Activated CD8-positive, alpha-beta T cell treated with anti-CD3 and anti-CD28 coated beads for 36 hours (primary cell): Measurements from ENCODE around the gene MACROD2. TPM values are rescaled to one million over a fixed set of nuclear protein-coding genes. Genes with fewer than 3 reads are reported as not detected.

Source experiments
- ATAC-seq: fragments of 200-7000 bp; cut with Tn5 transposase; one replicate; pipeline ENCODE4 v1.10.0; 2021; ENCODE audit warnings: mild to moderate bottlenecking, moderate library complexity
- CTCF ChIA-PET: fragments of 350-600 bp; sonication (Branson Sonifier 250); formaldehyde crosslinking; loops from one replicate; lab custom pipeline; 2021; ENCODE audit warnings: antibody characterized with exemption; lab: Charles Lee
- POLR2A ChIA-PET: fragments of 350-600 bp; sonication (Branson Sonifier 250); formaldehyde crosslinking; loops from one replicate; lab custom pipeline; 2021; ENCODE audit warnings: antibody characterized with exemption; lab: Charles Lee
- DNase-seq: peaks from one replicate; pipeline ENCODE4 v3.0.0-alpha.2; 2020
- H3K27ac Mint-ChIP-seq: one replicate; pipeline ENCODE4 v1.8.0; 2021; ENCODE audit warnings: mild to moderate bottlenecking, mixed read lengths
- H3K27me3 Mint-ChIP-seq: one replicate; pipeline ENCODE4 v1.8.0; 2021; ENCODE audit warnings: mixed read lengths
- H3K36me3 Mint-ChIP-seq: one replicate; pipeline ENCODE4 v1.8.0; 2021; ENCODE audit warnings: low read depth, mixed read lengths
- H3K4me1 Mint-ChIP-seq: one replicate; pipeline ENCODE4 v1.8.0; 2021; ENCODE audit warnings: low read depth, mixed read lengths
- H3K4me3 Mint-ChIP-seq: one replicate; pipeline ENCODE4 v1.8.0; 2021; ENCODE audit warnings: mild to moderate bottlenecking, moderate library complexity, mixed read lengths
- H3K9me3 Mint-ChIP-seq: one replicate; pipeline ENCODE4 v1.8.0; 2021; ENCODE audit warnings: mixed read lengths
- CTCF ChIP-seq: fragments of 200-600 bp; IDR thresholded peaks from one replicate; pipeline ENCODE4 v1.8.0; 2022; ENCODE audit warnings: antibody characterized with exemption, mild to moderate bottlenecking
- intact Hi-C: fragments of 100-400 bp; cut with micrococcal nuclease; formaldehyde crosslinking; loops from one replicate; pipeline ENCODE4 v1.10.0; 2022
- total RNA-seq, 2 experiments: library from RNA; stranded (reverse); gene quantifications; one replicate each; pipeline ENCODE4 v1.2.3, GENCODE V29; 2021

Gene MACROD2
- total RNA-seq, 2 experiments from 2014 or later, result not detected

- peaks cover 13% of the 10 kb centered on the region for H3K9me3 Mint-ChIP-seq
- CTCF ChIA-PET, result no interaction called here
- TF ChIP-seq CTCF, result no peak
- H3K36me3 Mint-ChIP-seq, result no peaks in the 10 kb centered on the region
- no peak overlapping the region for H3K4me3 Mint-ChIP-seq
- DNase-seq (no peak), ATAC-seq (no peak)
- H3K4me1 Mint-ChIP-seq, result no peaks in the 10 kb centered on the region
- no peak overlapping the region for H3K27ac Mint-ChIP-seq
- no peaks in the 10 kb centered on the region for H3K27me3 Mint-ChIP-seq
- POLR2A ChIA-PET, result no interaction called here
- intact Hi-C loops, result no loop called here
Measured at GRCh38 chr20:14412065-14412681, 416.9 kb downstream of the MACROD2 start.

GRCh38 chr20:14413835-14414234 is 418.5 kb downstream of the MACROD2 start:
- no peak for TF ChIP-seq CTCF
- peaks cover 13% of the 10 kb centered on the region for H3K9me3 Mint-ChIP-seq
- ATAC-seq (no peak), DNase-seq (no peak)
- H3K4me3 Mint-ChIP-seq, result no peak overlapping the region
- intact Hi-C loops, result no loop called here
- no peaks in the 10 kb centered on the region for H3K27me3 Mint-ChIP-seq
- no peaks in the 10 kb centered on the region for H3K36me3 Mint-ChIP-seq
- CTCF ChIA-PET, result no interaction called here
- POLR2A ChIA-PET, result no interaction called here
- no peak overlapping the region for H3K27ac Mint-ChIP-seq
- no peaks in the 10 kb centered on the region for H3K4me1 Mint-ChIP-seq

- Mint-ChIP-seq H3K4me3 (no peak overlapping the region), H3K9me3 (peaks cover 13% of the 10 kb centered on the region), H3K4me1 (no peaks in the 10 kb centered on the region), H3K27ac (no peak overlapping the region), H3K36me3 (no peaks in the 10 kb centered on the region), H3K27me3 (no peaks in the 10 kb centered on the region)
- DNase-seq, result no peak
- POLR2A ChIA-PET, result no interaction called here
- no peak for ATAC-seq
- no peak for TF ChIP-seq CTCF
- CTCF ChIA-PET, result no interaction called here
- intact Hi-C loops, result no loop called here
Measured at GRCh38 chr20:14414560-14414959, 419.2 kb downstream of the MACROD2 start.

GRCh38 chr20:14415467-14415866 is 420.2 kb downstream of the MACROD2 start:
- DNase-seq (no peak), ATAC-seq (no peak)
- CTCF ChIA-PET, result no interaction called here
- no peak for TF ChIP-seq CTCF
- Mint-ChIP-seq H3K36me3 (no peaks in the 10 kb centered on the region), H3K4me3 (no peak overlapping the region), H3K27me3 (no peaks in the 10 kb centered on the region), H3K4me1 (no peaks in the 10 kb centered on the region), H3K9me3 (peaks cover 10% of the 10 kb centered on the region), H3K27ac (no peak overlapping the region)
- POLR2A ChIA-PET, result no interaction called here
- intact Hi-C loops, result no loop called here

GRCh38 chr20:14418376-14418775 is 423.1 kb downstream of the MACROD2 start:
- H3K9me3 Mint-ChIP-seq, result peaks cover 9% of the 10 kb centered on the region
- ATAC-seq, result no peak
- no peaks in the 10 kb centered on the region for H3K4me1 Mint-ChIP-seq
- TF ChIP-seq CTCF, result no peak
- CTCF ChIA-PET, result no interaction called here
- no peak overlapping the region for H3K27ac Mint-ChIP-seq
- no peak overlapping the region for H3K4me3 Mint-ChIP-seq
- no peak for DNase-seq
- POLR2A ChIA-PET, result no interaction called here
- H3K36me3 Mint-ChIP-seq, result no peaks in the 10 kb centered on the region
- intact Hi-C loops, result no loop called here
- H3K27me3 Mint-ChIP-seq, result no peaks in the 10 kb centered on the region
